Endometrial microvascular endothelial cells (primary cell): ENCODE results near the gene C2CD3. TPM values are rescaled to one million over a fixed set of nuclear protein-coding genes. Genes with fewer than 3 reads are reported as not detected.
"Not testable (repeated sequence)": the region's sequence is repeated elsewhere in the genome, so short reads cannot be mapped to it uniquely, and the experiment has no call there.

Source experiments
- in situ Hi-C: cut with HindIII; loops from 2 replicates; pipeline ENCODE4 v1.10.0; 2017; ENCODE audit warnings: low sequenced_read_pairs, low pct_unique_long_range_greater_than_20kb; ENCODE audit errors: inconsistent ontology term
- total RNA-seq: library from RNA; depleted of rRNA; stranded (reverse); fragments of >200 nt; gene quantifications from one replicate; pipeline ENCODE4 v1.2.3, GENCODE V29; 2015; ENCODE audit errors: inconsistent ontology term

The C2CD3 gene
- total RNA-seq, 1 donor from 2014 or later = 8.1 TPM

- in situ Hi-C loops = no loop called here
Measured at GRCh38 chr11:74162681-74163467, 7.9 kb downstream of the C2CD3 start.

GRCh38 chr11:74159642-74160041 is 11.2 kb downstream of the C2CD3 start:
- in situ Hi-C loops = no loop called here

GRCh38 chr11:74157169-74157568 is 13.6 kb downstream of the C2CD3 start:
- in situ Hi-C loops = no loop called here

GRCh38 chr11:74154620-74155281 is 16.1 kb downstream of the C2CD3 start:
- in situ Hi-C loops = no loop called here

- in situ Hi-C loops = no loop called here
Measured at GRCh38 chr11:74153224-74153623, 17.6 kb downstream of the C2CD3 start.

GRCh38 chr11:74147199-74147929 is 23.4 kb downstream of the C2CD3 start:
- in situ Hi-C loops = no loop called here

- in situ Hi-C loops = no loop called here
Measured at GRCh38 chr11:74144592-74144991, 26.2 kb downstream of the C2CD3 start.

- in situ Hi-C loops = no loop called here
Measured at GRCh38 chr11:74142624-74143023, 28.2 kb downstream of the C2CD3 start.

- in situ Hi-C loops = no loop called here
Measured at GRCh38 chr11:74141908-74142307, 28.9 kb downstream of the C2CD3 start.

GRCh38 chr11:74141241-74141695 is 29.5 kb downstream of the C2CD3 start:
- in situ Hi-C loops = no loop called here

- in situ Hi-C loops = not testable (repeated sequence)
Measured at GRCh38 chr11:74139919-74140431, 30.8 kb downstream of the C2CD3 start.

- in situ Hi-C loops = no loop called here
Measured at GRCh38 chr11:74139151-74139918, 31.5 kb downstream of the C2CD3 start.

GRCh38 chr11:74138572-74138971 is 32.2 kb downstream of the C2CD3 start:
- in situ Hi-C loops = no loop called here

- in situ Hi-C loops = no loop called here
Measured at GRCh38 chr11:74138021-74138420, 32.8 kb downstream of the C2CD3 start.

- in situ Hi-C loops = no loop called here
Measured at GRCh38 chr11:74135127-74135840, 35.5 kb downstream of the C2CD3 start.

GRCh38 chr11:74134661-74135060 is 36.1 kb downstream of the C2CD3 start:
- in situ Hi-C loops = no loop called here

GRCh38 chr11:74133436-74133835 is 37.4 kb downstream of the C2CD3 start:
- in situ Hi-C loops = no loop called here

GRCh38 chr11:74132833-74133232 is 38.0 kb downstream of the C2CD3 start:
- in situ Hi-C loops = no loop called here
